Activated CD8-positive, alpha-beta memory T cell treated with anti-CD3 and anti-CD28 coated beads, Interleukin-2, amount 10 ng/mL, durations not matched to agents 7 days and 5 days (primary cell): Measurements from ENCODE around the gene EPOP. TPM values are rescaled to one million over a fixed set of nuclear protein-coding genes. Genes with fewer than 3 reads are reported as not detected.
"Not testable (repeated sequence)": the region's sequence is repeated elsewhere in the genome, so short reads cannot be mapped to it uniquely, and the experiment has no call there.

ENCODE experiments used
- ATAC-seq: fragments of 150-1000 bp; cut with Tn5 transposase; one replicate; pipeline ENCODE4 v1.10.0; 2021; ENCODE audit warnings: moderate library complexity
- CTCF ChIA-PET: fragments of 350-600 bp; sonication (Branson Sonifier 250); formaldehyde crosslinking; loops from one replicate; lab custom pipeline; 2021; ENCODE audit warnings: antibody characterized with exemption; lab: Charles Lee
- DNase-seq: peaks from one replicate; pipeline ENCODE4 v3.0.0-alpha.2; 2020
- H3K27ac Mint-ChIP-seq: one replicate; pipeline ENCODE4 v1.8.0; 2021; ENCODE audit warnings: mild to moderate bottlenecking, mixed read lengths
- H3K27me3 Mint-ChIP-seq: one replicate; pipeline ENCODE4 v1.8.0; 2021; ENCODE audit warnings: mixed read lengths
- H3K36me3 Mint-ChIP-seq: one replicate; pipeline ENCODE4 v1.8.0; 2021; ENCODE audit warnings: mild to moderate bottlenecking, mixed read lengths
- H3K4me1 Mint-ChIP-seq: one replicate; pipeline ENCODE4 v1.8.0; 2021; ENCODE audit warnings: mixed read lengths
- H3K4me3 Mint-ChIP-seq: one replicate; pipeline ENCODE4 v1.8.0; 2021; ENCODE audit warnings: mild to moderate bottlenecking, moderate library complexity, mixed read lengths
- H3K9me3 Mint-ChIP-seq: one replicate; pipeline ENCODE4 v1.8.0; 2022; ENCODE audit warnings: low read depth, mixed read lengths
- total RNA-seq, 2 experiments: library from RNA; stranded (reverse); gene quantifications; one replicate each; pipeline ENCODE4 v1.2.3, GENCODE V29; 2021

EPOP gene
- total RNA-seq, 2 experiments from 2014 or later: 10.4 to 20.1 TPM

GRCh38 chr17:38663125-38663751, 11.5 kb downstream of the EPOP start:
- H3K4me1 Mint-ChIP-seq: peaks cover 6% of the 10 kb centered on the region
- CTCF ChIA-PET: interaction anchor here (0.7 to 13.0 kb wide), 16 partner anchors 9 to 401 kb away, joined by 3 to 365 read pairs (median 4); no protein-coding TSS in a partner anchor
- no peak overlapping the region for H3K4me3 Mint-ChIP-seq
- ATAC-seq (peak; percentile 65), DNase-seq (peak; percentile 65)
- no peaks in the 10 kb centered on the region for H3K36me3 Mint-ChIP-seq
- no peaks in the 10 kb centered on the region for H3K9me3 Mint-ChIP-seq
- H3K27ac Mint-ChIP-seq: no peak overlapping the region
- H3K27me3 Mint-ChIP-seq: peaks cover 28% of the 10 kb centered on the region

DNA sequence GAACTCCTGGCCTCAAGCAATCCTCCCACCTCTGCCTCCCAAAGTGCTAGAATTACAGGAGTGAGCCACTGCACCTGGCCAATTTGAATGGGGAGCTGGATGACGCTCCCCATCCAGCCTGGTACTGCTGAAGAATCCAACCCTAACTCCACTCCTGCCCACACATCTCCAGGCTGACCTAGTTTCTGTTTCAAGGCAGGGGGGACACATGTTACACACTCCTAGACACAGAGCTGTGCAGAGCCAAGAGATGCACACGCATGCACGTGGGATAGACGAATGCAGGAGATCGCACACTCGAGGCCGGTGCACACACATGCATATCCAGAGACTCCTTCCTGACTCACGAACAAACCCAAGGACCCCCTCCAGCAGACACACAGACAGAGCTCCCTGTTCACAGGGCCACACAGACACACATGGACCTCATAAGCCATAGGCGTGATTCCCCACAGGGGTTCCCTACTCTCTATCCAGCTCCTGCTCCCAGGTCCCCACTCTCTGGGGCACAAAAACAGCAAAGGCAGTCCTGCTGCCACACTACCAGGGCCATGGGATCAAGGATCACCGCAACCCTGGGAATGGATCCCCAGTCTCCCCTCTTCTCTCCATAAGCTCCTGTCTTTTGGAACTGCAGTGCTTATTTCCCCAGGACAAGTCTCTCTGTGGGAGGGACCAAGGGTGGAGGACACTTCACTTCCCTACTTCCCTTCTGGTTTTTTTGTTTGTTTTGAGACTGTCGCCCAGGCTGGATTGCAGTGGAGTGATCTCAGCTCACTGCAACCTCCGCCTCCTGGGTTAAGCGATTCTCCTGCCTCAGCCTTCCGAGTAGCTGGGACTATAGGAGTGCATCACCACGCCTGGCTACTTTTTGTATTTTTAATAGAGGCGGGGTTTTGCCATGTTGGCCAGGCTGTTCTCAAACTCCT, 14.4 kb downstream of the EPOP start:
- no peaks in the 10 kb centered on the region for H3K36me3 Mint-ChIP-seq
- no peak overlapping the region for H3K4me3 Mint-ChIP-seq
- no peaks in the 10 kb centered on the region for H3K9me3 Mint-ChIP-seq
- ATAC-seq (no peak), DNase-seq (no peak)
- CTCF ChIA-PET: interaction anchor here (1.0 to 13.0 kb wide), 2 partner anchors 15 to 104 kb away, joined by 3 to 365 read pairs; partner anchors contain the start of gene EPOP
- peaks cover 6% of the 10 kb centered on the region for H3K4me1 Mint-ChIP-seq
- H3K27me3 Mint-ChIP-seq: peaks cover 20% of the 10 kb centered on the region
- no peak overlapping the region for H3K27ac Mint-ChIP-seq

GRCh38 chr17:38659415-38659814, 15.3 kb downstream of the EPOP start:
- H3K36me3 Mint-ChIP-seq: no peaks in the 10 kb centered on the region
- no peak overlapping the region for H3K27ac Mint-ChIP-seq
- H3K27me3 Mint-ChIP-seq: peaks cover 19% of the 10 kb centered on the region
- H3K9me3 Mint-ChIP-seq: no peaks in the 10 kb centered on the region
- ATAC-seq (no peak), DNase-seq (no peak)
- H3K4me1 Mint-ChIP-seq: peaks cover 10% of the 10 kb centered on the region
- no peak overlapping the region for H3K4me3 Mint-ChIP-seq
- CTCF ChIA-PET: interaction anchor here (1.0 to 13.0 kb wide), 2 partner anchors 16 to 103 kb away, joined by 3 to 365 read pairs; partner anchors contain the start of gene EPOP

DNA sequence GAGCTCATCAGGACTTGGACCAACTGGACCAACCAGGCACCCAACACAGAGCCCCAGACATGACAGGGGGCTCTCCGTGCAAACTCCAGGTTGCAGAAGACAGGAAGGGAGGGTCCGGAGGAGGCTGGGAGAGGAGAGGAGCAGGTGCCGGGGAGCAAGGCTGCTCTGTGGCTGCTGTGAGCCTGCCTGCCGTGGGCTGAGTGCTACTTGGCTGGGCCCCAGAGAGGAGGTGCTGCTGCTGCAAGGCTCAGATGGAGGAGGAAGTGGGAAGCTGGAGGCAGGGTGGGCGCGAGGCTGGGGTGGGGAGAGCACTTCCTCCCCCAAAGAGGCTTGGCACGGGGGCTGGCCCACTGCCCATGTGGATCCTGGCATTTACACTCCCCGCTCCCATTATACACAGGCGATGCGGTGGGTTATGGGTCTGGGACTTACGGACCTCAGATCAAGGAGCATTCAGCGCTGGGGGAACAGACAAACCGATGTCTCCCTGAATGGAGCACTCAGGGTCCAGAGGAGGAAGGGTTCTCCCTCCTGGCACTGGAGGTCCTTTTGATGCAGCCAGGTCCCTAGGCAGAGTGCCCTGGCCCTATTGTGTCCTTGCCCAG, 15.9 kb downstream of the EPOP start:
- no peak for DNase-seq
- ATAC-seq: no peak
- Mint-ChIP-seq H3K4me1 (peaks cover 14% of the 10 kb centered on the region), H3K4me3 (no peak overlapping the region), H3K9me3 (no peaks in the 10 kb centered on the region), H3K36me3 (no peaks in the 10 kb centered on the region), H3K27me3 (peaks cover 22% of the 10 kb centered on the region), H3K27ac (no peak overlapping the region)
- CTCF ChIA-PET: interaction anchor here (1.1 kb wide), 1 partner anchor 9 kb away, joined by 4 read pairs; no protein-coding TSS in a partner anchor

- Mint-ChIP-seq H3K36me3 (no peaks in the 10 kb centered on the region), H3K4me3 (no peak overlapping the region), H3K27me3 (peaks cover 27% of the 10 kb centered on the region), H3K9me3 (no peaks in the 10 kb centered on the region), H3K27ac (no peak overlapping the region), H3K4me1 (peaks cover 14% of the 10 kb centered on the region)
- CTCF ChIA-PET: interaction anchor here (1.1 to 6.8 kb wide), 2 partner anchors 9 to 100 kb away, joined by 4 to 30 read pairs; no protein-coding TSS in a partner anchor
- no peak for ATAC-seq
- no peak for DNase-seq
Measured at GRCh38 chr17:38657824-38658740, 16.7 kb downstream of the EPOP start.

DNA sequence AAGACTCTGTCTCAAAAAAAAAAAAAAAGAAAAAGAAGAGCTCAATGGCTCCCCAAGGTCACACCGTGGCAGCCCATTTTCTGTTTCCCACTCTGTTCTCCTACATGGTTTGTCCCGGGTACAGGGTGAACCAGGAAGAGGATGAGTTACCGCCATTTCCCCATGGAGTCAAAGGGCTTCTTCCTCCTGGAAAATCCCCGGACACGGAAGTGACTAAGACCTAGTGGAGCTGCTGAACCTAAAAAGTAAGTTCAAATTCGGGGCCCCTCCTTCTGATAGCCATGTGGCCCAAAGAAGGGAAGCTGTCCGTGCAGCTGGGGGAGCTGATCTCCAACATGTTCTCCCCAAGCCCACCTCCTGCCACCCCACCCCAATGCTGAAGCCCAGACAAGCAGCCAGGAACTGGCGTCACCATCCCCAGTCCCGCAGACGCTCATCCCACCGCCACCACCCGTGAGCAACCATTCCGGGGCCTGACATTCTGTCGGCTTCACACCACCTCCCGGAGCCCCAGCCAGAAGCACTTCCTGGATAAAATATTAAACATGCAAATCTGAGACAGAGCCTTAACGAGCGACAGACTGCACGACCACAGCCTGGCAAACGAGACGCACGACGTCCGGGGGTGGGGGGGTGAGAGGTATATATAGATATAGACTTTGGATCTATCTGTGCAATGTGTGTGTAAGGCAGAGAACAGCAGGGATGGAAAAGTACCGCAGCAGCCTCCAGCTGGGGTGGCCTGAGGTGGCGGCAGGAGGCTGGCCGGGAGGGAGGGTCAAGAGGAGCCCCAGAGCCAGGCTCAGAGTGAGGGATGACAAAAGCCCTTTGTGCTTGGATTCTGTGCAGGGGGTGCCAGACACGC, 17.6 kb downstream of the EPOP start:
- H3K4me1 Mint-ChIP-seq: peaks cover 14% of the 10 kb centered on the region
- CTCF ChIA-PET: interaction anchor here (6.8 kb wide), 1 partner anchor 99 kb away, joined by 30 read pairs; no protein-coding TSS in a partner anchor
- H3K36me3 Mint-ChIP-seq: no peaks in the 10 kb centered on the region
- ATAC-seq (no peak), DNase-seq (no peak)
- no peaks in the 10 kb centered on the region for H3K9me3 Mint-ChIP-seq
- H3K27me3 Mint-ChIP-seq: peaks cover 25% of the 10 kb centered on the region
- H3K4me3 Mint-ChIP-seq: no peak overlapping the region
- no peak overlapping the region for H3K27ac Mint-ChIP-seq

- no peaks in the 10 kb centered on the region for H3K9me3 Mint-ChIP-seq
- H3K36me3 Mint-ChIP-seq: no peaks in the 10 kb centered on the region
- ATAC-seq (no peak), DNase-seq (no peak)
- H3K4me1 Mint-ChIP-seq: peaks cover 14% of the 10 kb centered on the region
- H3K27ac Mint-ChIP-seq: no peak overlapping the region
- CTCF ChIA-PET: interaction anchor here (0.9 to 7.5 kb wide), 4 partner anchors 11 to 162 kb away, joined by 3 to 72 read pairs (median 16); no protein-coding TSS in a partner anchor
- peaks cover 25% of the 10 kb centered on the region for H3K27me3 Mint-ChIP-seq
- H3K4me3 Mint-ChIP-seq: no peak overlapping the region
Measured at GRCh38 chr17:38654411-38655398, 20.1 kb downstream of the EPOP start.

DNA sequence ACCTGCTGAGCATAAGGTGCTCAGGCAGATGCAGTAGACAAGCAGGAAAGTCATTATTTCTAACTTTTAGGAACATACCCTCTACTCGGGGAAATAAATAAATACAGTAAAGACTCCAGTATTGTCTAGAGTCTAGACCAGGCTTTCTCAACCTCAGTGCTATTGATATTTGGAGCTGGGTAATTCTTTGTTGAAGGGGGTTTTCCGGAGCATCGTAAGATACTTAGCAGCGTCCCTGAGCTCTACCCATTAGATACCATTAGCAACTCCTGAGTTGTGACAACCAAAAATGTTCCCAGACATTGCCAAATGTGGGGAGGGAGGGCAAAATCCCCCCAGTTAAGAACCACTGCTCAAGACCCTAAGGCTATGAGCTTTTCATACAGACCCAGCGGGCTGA, 21.1 kb downstream of the EPOP start:
- Mint-ChIP-seq H3K4me1 (peaks cover 11% of the 10 kb centered on the region), H3K27ac (no peak overlapping the region), H3K4me3 (no peak overlapping the region), H3K27me3 (peaks cover 25% of the 10 kb centered on the region), H3K36me3 (no peaks in the 10 kb centered on the region), H3K9me3 (no peaks in the 10 kb centered on the region)
- DNase-seq: no peak
- CTCF ChIA-PET: interaction anchor here (0.9 to 7.5 kb wide), 6 partner anchors 12 to 161 kb away, joined by 3 to 72 read pairs (median 3); no protein-coding TSS in a partner anchor
- ATAC-seq: no peak

- CTCF ChIA-PET: interaction anchor here (0.7 to 7.5 kb wide), 5 partner anchors 8 to 95 kb away, joined by 3 to 72 read pairs (median 3); no protein-coding TSS in a partner anchor
- H3K27me3 Mint-ChIP-seq: peaks cover 25% of the 10 kb centered on the region
- H3K4me3 Mint-ChIP-seq: no peak overlapping the region
- H3K27ac Mint-ChIP-seq: no peak overlapping the region
- H3K4me1 Mint-ChIP-seq: peaks cover 8% of the 10 kb centered on the region
- H3K9me3 Mint-ChIP-seq: no peaks in the 10 kb centered on the region
- H3K36me3 Mint-ChIP-seq: no peaks in the 10 kb centered on the region
- no peak for ATAC-seq
- no peak for DNase-seq
Measured at GRCh38 chr17:38653230-38653629, 21.5 kb downstream of the EPOP start.

- not testable (repeated sequence) for DNase-seq, H3K27ac Mint-ChIP-seq, ATAC-seq, H3K9me3 Mint-ChIP-seq, H3K4me3 Mint-ChIP-seq, H3K4me1 Mint-ChIP-seq, H3K36me3 Mint-ChIP-seq
- CTCF ChIA-PET: interaction anchor here (0.6 to 7.5 kb wide), 3 partner anchors 15 to 177 kb away, joined by 3 to 72 read pairs (median 4); no protein-coding TSS in a partner anchor
- peaks cover 29% of the 10 kb centered on the region for H3K27me3 Mint-ChIP-seq
Measured at GRCh38 chr17:38650653-38651173, 24.0 kb downstream of the EPOP start.
